ENCODE data around the gene SDK1.

- no peak for TF ChIP-seq EZH2phosphoT487 (IDR thresholded peaks at IDR 0.05; ENCODE audit: borderline replicate concordance, low read length)
- TF ChIP-seq CTCF (IDR thresholded peaks at IDR 0.05; ENCODE audit: low read depth, low read length, poor library complexity, severe bottlenecking) = no peak
Measured at GRCh38 chr7:4045450-4045849, 744.4 kb downstream of the SDK1 start.

All from DOHH2 (cell line).